Activated gamma-delta T cell (primary cell): ENCODE results near the gene SH2B2.
"Not testable (repeated sequence)": the region's sequence is repeated elsewhere in the genome, so short reads cannot be mapped to it uniquely, and the experiment has no call there.

Experiments used
- DNase-seq: peaks from one replicate; lab custom pipeline; 2025; lab: John Stamatoyannopoulos, UW

SH2B2 gene

DNA sequence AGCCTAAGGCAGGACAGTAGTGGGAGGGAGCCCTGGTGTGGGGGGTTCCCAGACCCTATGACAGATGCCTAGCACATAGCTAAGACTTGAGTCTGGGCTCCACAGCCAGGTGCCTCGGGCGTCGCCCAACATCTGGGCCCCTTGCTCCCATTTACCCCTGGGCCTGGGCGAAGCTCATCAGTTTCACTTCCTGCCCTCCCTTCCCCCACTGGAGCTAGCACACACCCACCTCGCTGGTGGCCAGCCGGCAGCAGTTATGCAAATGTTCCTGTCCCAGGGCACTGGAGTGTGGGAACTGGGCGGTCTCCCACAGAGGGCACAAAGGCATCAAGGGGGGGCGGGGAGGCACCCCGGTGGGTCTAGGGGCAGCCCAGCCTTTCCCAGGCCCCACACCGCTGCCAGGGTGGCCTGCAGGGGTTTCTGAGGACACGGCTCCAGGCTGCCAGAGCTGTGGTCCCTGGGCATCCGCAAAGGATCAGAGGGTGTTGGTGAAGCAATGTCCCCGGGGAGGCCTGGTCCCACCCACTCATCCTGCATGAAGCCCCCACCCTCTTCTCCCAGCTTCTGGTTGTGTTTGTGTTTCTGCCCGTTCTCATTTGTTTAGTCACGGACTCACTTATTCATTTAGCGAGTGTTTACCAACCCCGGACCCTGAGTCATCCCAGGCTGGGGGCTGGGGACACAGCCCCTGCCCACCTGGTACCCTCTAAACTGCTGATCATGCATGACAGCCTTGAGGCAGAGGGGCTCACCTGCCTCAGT lies 20.4 kb downstream of the SH2B2 start:
- no peak for DNase-seq

DNA sequence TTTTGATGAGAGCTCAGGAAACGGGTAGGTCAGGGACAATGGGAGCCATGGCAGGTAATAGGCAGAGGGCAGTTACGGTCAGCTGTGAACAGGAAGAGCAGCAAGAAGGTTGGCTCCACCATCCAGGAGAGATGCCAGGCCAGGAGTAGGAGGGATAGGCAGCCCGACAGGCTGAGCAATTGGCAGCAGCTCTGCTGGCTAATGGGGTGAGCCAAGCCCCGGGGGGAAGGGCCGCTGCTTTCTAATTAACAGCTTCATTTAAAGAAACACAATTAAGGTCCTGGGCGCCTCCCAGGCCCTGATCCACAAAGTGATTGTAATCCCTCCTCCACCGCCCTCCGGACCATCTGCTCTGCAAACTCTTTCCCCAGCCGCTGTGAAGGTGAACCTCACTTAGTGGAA lies 23.7 kb downstream of the SH2B2 start:
- no peak for DNase-seq

DNA sequence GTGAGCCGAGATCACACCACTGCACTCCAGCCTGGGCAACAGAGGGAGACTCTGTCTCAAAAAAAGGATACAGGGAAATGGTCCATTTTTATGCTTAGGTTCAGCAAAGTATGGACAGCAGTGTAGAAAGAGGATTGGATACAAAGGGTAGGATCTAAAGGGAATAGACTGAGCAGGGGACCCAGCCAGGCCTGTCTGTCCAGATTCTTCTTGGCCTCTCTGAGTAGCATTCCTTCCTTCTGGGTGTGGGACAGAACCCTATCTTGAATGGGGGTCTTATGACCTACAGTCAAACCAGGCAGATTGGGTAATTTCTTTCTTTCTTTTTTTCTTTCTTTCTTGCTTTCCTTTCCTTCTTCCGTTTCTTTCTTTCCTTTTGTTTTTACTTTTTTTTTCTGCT lies 25.6 kb downstream of the SH2B2 start:
- no peak for DNase-seq

DNA sequence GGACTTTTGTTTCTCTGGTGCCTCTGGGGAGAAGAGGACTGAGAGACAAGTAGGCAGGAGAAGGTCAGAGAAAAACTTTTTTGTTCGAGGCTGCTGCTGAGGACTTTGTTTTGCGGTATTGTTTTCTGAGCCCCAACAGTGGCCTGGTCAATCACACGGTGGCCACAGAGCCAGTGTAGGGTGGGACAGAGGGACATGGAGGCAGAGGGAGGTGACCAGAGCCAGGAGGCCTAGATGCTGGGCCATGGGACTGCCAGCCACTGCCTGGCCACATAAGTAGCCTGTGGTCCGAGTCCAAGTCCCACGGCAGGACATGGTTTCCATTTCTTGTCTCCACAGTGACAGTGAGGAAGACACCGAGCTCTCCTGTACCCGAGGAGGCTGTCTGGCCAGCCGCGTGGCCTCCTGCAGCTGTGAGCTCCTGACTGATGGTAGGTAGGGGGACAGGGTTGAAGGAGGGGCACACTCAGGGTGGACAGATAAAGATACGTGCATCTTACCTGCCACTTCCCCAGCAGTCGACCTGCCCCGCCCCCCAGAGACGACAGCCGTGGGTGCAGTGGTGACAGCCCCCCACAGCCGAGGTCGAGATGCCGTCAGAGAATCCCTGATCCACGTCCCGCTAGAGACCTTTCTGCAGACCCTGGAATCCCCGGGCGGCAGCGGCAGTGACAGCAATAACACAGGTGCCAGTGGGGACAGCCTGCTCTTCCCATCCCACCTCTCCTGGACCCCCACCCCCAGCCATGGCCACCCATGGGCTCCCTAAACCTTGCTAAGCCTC lies 27.5 kb downstream of the SH2B2 start:
- no peak for DNase-seq

DNA sequence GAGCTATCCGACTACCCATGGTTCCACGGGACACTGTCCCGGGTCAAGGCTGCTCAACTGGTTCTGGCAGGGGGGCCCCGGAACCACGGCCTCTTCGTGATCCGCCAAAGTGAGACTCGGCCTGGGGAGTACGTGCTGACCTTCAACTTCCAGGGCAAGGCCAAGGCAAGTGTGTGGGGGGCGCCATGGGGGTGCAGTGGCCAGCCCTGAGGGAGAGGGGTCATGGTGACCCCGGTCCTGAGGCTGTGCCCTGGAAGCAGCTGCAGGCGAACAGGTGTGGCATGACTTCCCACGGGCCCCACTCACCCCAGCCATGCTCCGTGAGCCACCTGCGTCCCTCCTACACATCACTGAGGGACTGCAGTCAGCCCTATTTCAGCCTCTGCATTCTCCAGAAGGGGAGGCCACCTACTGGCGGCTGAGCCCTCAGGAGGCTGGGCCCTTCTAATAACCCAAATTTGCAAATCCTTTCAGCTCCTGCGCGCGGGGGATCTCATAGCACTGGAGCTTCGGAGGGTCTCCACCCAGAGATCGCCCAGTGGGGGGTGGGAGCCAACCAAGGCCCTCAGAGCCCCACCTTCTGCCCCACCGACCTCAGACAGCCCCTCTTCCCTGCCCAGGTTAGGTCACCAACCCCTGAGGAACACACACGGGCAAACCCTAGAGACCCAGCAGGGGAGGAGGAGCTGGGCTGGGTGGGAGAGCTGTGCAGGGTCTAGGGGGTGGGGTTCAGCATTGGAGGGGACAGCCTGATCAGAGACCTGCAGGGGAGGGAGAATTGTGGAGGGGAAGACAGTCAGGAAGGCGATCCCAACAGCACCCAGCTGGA lies 30.8 kb downstream of the SH2B2 start:
- DNase-seq = no peak

DNA sequence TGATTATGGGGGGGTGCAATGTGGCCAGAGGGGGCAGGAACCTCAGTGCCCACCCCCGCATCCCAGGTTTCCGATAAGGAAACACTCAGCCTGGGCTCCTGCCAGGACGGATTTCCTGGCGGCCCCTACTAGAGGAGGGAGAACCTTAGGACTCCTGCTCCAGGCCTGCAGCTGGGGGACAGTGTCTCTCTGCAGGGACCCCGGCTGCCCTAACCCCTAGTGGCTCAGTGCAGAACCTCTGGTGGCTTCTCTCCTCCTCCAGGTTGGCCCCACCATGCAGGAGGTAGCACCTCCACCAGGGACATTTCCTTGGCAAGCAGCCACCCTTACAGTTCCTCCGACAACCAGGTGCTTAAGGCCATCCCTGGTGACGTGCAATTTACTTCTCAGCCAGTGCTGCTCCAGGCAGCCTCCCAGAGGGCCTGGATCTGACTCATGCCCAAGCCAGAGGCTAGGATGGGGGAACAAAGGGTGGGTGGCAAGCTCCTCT lies 31.9 kb downstream of the SH2B2 start:
- no peak for DNase-seq

DNA sequence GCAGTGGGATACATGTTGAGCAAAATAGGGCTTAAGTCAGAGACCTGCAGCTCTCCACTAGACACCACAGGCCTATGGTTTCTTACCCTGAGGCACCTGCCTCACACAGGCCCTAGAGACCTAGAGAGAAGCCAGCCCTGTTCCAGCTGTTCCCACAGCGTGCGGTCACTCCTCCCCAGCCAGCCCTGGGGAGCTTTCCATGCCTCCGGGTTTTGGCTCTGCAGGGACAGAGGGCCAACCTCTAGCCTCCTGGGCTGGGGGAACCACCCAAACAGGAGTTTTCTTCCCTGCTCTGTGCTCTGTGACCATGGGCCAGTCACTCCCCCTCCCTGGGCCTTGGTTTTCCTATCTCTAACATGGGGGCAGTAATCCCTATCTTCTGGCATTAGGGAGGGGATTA lies 33.0 kb downstream of the SH2B2 start:
- no peak for DNase-seq

DNA sequence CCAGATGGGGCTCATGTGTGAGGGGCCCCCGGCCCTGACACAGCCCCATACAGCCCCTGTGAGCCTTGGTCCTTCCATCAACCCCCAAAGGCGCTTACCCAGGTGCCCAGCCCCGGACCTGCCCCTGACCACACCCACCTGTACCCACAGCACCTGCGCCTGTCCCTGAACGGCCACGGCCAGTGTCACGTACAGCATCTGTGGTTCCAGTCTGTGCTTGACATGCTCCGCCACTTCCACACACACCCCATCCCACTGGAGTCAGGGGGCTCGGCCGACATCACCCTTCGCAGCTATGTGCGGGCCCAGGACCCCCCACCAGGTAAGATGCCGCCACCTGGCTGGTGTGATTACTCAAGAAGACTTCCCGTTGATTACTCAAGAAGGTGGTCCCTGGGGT lies 33.5 kb downstream of the SH2B2 start:
- no peak for DNase-seq

DNA sequence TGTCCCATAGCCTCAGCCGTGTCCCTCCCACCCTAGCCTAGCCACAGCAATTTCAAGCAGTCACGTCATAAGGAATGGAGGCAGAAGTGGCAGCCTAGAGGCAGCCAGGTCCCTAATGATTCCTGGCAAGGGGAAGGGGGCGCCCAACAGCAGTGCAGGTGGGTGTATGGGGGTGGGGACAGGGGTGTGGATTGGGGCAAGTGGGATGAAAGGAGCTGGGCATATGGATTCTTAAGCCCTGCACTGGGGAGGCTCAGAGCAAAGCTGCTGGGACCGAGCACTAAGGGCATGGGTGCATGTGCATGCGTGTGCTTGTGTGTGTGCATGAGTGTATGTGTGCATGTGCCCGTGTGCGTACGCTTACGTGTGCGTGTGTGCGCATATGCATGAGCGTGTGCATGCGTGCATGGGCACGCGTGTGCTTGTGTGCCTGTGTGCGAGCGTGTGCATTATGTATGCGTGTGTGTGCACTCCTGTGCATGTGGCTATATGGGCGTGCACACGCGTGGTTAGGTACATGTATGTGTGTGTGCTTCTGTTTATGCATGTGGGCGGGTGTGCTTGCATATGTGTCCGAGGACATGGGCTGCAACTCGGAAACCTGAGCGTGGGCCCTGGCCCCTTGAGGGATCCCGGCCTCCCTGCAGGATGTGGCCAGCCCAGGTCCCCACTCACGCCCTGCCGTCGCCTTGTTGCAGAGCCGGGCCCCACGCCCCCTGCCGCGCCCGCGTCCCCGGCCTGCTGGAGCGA lies 34.1 kb downstream of the SH2B2 start:
- DNase-seq = no peak

DNA sequence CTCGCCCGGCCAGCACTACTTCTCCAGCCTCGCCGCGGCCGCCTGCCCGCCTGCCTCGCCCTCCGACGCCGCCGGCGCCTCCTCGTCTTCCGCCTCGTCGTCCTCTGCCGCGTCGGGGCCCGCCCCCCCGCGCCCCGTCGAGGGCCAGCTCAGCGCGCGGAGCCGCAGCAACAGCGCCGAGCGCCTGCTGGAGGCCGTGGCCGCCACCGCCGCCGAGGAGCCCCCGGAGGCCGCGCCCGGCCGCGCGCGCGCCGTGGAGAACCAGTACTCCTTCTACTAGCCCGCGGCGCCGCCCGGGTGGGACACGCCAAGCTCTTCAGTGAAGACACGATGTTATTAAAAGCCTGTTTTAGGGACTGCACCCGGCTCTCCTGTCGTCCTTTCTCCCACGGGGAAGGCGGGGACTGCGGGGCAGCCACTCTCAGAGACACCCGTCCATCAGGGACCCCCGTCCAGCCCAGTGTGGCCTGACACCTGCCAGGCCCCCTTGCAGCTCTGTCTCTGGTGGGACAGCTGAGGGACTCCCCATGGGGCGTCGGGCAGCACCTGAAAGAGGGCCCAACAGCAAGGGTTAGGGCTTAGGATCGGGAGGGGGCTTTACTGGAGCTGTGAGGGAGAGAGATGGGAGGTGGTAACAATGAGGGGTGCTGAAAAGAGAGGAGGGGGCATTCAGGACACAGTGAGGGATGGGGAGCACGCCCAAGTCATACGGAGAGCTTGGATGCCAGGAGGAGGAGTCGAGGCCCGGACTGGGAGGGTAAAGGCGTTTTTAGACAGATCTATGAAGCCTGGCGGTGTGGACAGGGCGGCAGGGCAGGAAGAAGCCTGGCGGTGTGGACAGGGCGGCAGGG lies 34.9 kb downstream of the SH2B2 start:
- peak; percentile 25 for DNase-seq

DNA sequence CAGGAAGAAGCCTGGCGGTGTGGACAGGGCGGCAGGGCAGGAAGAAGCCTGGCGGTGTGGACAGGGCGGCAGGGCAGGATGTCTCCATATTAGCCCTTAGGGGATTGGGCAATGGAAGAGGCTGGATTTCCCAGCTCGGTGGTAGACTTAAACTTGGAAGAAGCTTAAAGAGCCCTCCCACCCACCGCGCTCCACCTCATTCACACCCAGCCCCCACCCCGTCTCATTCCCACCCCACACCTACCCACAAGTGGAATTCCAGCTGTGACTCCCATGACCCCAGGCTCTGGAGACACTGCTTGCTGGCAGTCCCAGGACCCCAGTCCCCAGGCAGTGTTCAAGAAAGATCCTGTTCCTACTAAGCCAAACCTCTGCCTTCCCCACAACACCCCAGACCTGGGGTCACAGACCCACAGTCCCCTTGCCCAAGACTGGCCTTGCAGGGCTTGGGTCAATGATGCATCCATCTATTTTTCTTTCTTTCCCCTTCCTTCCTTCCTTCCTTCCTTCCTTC lies 35.6 kb downstream of the SH2B2 start:
- no peak for DNase-seq

DNA sequence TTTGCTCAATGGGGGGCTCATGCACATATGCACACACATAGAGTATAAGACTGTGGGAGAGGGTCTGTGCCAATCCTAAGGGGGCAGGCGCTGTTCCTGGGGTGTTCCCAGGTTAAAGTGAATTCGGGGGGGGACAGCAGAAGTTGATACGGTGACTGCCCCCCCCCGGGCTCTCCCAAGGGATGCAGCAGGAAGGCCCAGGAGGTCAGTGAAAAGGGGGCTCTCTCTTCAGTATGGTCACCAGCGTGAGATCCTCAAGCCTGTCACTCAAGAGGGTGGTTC lies 37.2 kb downstream of the SH2B2 start:
- DNase-seq = no peak

DNA sequence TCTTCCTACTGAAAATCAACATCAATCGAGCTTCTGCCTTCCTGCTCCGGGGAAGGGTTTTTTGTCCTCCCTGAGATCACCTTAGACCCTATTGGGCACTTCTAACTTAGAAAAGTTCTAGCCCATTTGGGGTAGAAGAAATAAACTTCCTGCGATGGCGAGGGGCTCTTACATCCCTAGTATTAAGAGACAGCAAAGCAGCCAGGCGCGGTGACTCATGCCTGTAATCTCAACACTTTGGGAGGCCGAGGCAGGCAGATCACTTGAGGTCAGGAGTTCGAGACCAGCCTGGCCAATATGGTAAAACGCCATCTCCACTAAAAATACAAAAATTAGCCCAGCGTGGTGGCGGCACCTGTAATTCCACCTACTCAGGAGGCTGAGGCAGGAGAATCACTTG lies 38.4 kb downstream of the SH2B2 start:
- DNase-seq = not testable (repeated sequence)

DNA sequence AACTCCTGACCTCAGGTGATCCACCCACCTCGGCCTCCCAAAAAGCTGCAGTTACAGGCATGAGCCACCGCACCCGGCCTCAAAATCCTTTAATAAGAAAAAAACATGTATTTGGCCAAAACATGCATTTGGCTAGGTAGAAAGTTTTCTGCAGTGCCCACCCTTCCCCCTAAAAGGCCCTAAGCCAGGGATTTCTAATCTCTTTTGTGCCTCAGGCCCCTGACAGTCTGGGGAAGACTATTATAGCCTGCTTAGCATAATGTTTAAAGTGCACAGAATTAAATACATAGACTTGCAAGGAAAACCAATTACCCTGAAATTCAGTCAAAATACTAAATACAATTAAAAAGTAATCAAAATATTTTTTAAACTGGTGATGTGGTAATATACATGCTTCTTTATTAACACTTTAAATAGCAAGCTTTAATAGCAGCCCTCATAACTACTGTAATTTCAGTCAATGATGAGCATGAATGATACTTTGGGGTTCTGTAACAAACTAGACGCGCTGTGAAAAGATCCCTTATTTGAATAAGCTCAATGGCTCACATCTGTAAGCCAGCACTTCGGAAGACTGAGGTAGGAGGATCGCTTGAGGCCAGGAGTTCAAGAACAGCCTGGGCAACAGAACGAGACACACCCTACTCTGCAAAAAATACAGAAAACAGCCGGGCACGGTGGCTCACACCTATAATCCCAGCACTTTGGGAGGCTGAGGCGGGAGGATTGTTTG lies 39.7 kb downstream of the SH2B2 start:
- DNase-seq = no peak

DNA sequence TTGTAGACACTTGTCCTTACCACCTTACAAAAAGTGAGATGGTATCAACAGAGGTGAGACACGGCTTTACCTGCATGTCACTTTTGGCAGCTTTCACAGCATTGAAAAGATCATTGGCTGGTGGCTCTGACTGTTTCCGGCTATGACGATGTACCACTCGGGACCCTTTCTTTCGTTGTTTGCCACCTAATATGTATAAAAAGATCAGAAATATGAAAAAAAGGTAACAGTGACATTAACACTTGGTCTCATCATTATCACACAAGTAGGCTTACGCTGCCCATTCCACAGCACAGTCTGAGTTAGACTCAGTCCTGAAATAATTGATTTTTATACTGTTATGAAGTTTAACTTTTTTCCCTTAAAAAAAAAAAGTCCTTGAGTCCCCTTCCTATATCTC lies 40.5 kb downstream of the SH2B2 start:
- not testable (repeated sequence) for DNase-seq

DNA sequence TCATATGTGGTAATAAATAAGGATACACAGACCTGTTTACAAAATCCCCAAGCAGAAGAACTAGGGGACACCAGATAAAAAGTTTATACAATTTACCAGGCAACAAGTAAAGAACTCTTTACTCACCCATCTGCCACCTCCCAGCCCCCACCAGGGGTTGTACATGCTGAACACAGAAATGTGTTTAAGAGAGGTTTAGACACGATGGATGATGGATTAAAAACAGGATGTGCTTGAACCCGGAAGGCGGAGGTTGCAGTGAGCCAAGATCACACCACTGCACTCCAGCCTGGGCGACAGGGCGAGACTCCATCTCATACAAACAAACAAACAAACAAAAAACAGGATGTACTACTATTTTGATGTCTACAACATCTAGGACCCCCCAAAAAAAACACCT lies 42.2 kb downstream of the SH2B2 start:
- not testable (repeated sequence) for DNase-seq

DNA sequence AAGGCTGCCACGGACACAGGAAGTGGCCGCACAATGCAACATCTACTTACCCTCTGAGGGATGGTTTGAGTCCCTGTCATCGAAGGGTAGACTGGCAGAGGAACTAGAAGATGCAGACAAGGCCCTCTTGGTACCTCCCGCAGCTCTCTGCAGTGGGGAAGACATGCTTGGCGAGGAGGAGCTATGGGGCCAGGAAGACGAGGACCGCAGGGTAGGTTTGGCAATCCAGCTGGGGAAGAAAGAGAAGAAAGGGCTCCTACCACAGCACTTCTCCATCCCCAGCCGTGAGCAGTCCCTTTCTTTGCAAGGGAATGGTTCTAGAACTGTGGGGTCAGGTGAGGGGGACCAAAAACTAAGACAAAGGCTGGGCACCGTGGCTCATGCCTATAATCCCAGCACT lies 42.7 kb downstream of the SH2B2 start:
- not testable (repeated sequence) for DNase-seq

DNA sequence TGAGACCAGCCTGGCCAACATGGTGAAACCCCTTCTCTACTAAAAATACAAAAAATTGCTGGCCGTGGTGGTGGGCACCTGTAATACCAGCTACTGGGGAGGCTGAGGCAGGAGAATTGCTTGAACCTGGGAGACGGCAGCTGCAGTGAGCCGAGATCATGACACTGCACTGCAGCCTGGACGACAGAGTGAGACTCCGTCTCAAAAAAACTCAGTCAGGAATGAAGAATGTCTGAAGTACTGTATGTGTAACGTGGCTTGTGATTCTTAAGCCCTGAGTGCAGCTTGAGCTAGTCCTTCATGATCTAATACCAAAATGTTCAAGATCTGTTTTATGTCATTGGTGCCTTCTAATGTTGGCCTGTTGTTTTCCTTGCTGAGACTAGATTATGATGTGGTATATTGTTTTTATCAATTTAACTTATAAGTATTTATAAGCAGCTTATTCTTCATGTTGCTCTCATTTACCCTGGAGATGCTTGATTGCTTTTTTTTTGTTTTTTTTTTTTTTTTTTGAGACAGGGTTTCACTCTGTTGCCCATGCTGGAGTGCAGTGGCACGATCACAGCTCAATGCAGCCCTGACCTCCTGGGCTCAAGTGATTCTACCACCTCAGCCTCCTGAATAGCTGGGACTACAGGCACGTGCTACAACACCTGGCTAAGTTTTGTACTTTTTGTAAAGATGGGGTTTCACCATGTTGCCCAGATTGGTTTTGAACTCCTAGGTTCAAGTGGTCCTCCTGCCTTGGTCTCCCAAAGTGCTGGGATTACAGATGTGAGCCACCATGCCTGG lies 44.2 kb downstream of the SH2B2 start:
- DNase-seq = not testable (repeated sequence)

DNA sequence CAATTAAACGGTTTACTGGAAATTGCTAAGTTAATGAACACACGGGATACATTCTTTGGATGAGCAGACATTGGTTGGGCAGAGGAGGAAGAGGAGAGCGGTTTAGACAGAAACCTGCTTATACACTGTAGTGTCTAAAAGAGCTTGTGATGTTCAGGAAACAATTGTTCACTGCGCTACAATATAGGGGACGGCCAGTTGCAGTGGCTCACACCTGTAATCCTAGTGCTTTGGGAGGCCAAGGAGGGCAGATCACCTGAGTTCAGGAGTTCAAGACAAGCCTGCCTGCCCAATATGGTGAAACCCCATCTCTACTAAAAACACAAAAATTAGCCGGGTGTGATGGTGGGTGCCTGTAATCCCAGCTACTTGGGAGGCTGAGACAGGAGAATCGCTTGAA lies 48.9 kb downstream of the SH2B2 start:
- DNase-seq = not testable (repeated sequence)
